GM12801 (cell line): Measurements from ENCODE around the gene RAB1A.

Source experiments
- TF ChIP-seq, protein P1 (sequence below): IDR thresholded peaks from one replicate; pipeline ENCODE4 v1.5.1; 2011; ENCODE audit warnings: control low read depth; ENCODE audit not compliant: insufficient read length; ENCODE audit errors: extremely low read depth

RAB1A gene

DNA sequence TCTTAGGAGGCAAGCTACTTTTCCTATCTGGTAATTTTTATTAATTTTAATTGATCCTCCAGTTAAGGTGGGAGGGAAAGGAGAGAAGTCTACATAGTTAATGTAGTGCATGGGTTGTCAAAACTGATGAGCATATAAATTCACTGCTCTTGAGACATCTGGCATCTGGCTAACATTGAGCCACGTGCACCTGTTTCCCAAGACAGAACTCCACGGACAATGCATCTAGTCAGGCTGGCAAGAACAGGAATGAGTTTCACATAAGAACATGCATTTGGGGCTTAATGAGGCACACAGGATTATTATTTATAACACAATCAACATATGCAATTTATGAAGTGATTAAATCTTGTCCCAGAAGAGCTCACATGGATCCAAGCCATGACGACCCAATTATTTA, 16.2 kb upstream of the RAB1A start:
- TF ChIP-seq, protein P1, sequence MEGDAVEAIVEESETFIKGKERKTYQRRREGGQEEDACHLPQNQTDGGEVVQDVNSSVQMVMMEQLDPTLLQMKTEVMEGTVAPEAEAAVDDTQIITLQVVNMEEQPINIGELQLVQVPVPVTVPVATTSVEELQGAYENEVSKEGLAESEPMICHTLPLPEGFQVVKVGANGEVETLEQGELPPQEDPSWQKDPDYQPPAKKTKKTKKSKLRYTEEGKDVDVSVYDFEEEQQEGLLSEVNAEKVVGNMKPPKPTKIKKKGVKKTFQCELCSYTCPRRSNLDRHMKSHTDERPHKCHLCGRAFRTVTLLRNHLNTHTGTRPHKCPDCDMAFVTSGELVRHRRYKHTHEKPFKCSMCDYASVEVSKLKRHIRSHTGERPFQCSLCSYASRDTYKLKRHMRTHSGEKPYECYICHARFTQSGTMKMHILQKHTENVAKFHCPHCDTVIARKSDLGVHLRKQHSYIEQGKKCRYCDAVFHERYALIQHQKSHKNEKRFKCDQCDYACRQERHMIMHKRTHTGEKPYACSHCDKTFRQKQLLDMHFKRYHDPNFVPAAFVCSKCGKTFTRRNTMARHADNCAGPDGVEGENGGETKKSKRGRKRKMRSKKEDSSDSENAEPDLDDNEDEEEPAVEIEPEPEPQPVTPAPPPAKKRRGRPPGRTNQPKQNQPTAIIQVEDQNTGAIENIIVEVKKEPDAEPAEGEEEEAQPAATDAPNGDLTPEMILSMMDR: no peak

DNA sequence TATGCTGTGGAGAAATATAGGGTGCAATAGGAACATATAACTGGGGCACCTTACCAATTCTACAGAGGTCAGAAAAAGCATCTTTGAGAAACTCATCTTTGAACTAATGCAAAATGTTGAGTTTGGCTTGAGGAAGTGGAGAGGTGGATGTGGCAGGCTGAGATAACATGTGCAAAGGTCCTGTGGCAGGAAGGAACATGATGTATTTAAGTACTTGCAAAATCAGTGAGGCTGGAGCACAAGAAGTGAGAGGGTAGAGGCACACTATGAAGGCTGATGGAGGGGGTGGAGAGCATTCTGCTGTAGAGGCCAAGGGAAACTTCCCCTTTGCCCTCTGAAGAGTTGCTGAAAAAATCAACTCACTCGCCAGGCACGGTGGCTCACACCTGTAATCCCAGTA, 14.7 kb upstream of the RAB1A start:
- TF ChIP-seq, protein P1: no peak

DNA sequence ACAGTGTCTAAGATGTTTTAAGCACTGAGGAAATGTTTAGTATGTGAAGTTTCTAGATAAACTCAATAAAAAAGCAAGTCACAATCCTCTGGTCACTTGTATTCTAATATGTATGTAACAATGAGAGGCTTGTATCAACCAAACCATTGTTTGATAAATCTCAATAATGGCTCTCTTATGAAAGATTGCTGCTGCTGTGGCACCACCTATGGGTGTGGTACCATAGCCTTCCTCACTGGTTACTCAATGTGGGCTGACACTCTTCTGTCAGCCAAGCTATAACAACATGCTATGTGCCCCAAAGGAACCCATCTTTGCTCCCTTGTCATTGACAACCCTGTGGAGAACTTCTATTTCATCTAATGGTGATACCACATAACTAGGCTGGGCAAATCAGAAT, 12.6 kb upstream of the RAB1A start:
- TF ChIP-seq, protein P1: no peak

DNA sequence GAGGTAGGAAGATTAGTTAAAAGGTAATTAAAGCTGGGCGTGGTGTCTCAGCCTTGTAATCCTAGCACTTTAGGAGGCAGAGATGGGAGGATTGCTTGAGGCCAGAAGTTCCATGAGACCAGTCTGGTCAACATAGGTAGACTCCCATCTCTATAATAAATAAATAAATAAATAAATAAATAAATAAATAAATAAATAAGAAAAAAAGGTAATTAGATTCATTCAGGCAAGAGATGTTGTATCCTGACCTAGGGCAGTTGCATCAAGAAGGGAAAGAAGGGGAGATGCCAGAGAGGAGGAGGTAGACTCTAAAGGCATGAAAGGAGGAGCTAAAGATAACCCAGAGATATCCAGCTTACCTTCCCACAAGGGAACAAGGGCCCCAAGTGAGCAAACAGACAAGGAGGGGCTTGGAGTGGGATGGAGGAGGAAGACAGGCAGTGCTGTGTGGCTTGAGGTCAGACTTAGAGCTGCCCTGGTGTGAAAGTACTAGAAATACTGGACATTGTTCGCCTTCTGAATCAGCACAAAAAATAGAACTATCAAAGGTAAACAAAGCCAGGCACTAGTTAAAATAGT, 7.4 kb upstream of the RAB1A start:
- TF ChIP-seq, protein P1: no peak

DNA sequence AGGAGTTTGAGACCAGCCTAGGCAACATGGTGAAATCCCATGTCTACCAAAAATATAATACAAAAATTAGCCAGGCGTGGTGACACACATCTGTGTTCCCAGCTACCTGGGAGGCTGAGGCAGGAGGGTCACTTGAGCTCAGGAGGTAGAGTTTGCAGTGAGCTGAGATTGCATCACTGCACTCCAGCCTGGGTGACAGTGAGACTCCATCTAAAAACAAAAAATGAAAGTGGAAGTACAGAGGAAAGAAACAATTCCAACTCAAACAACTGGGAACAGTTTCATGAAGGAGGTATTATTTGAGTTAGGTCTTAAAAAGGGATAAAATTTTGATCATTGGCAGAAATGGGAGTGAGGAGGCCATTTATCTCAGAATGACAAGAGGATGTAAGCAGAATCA, 6.3 kb upstream of the RAB1A start:
- TF ChIP-seq, protein P1: no peak

DNA sequence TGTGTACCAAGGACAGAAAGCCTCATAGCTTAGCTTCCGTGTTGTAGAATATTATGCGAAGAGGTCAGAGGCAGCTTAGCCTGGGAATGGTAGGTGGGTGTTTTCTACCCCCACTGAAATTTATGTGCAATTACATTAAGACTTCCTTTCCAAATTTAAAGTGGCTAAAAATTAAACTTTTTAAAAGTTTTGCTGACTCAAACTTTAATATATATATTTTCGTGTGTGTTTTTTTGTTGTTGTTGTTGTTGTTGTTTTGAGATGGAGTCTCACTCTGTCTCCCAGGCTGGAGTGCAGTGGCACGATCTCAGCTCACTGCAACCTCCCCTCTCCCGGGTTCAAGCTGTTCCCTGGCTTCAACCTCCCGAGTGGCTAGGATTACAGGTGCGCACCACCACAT, 4.3 kb upstream of the RAB1A start:
- TF ChIP-seq, protein P1: no peak

DNA sequence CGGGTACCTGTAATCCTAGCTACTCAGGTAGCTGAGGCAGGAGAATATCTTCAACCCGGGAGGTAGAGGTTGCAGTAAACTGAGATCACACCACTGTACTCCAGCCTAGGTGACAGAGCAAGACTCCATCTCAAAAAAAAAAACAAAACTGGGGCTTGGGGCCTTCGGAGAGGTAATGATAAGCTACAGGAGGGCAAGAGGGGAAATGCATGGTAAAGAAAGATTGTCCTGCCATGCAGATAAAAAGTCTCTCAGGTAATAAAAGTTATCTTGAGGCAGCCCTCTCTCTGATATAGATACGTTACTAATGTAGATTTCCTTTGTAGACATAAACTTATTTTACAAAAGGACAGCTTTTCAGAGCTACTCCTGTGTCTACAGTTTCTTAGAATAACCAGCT, 3.7 kb upstream of the RAB1A start:
- TF ChIP-seq, protein P1: no peak
